SU-DHL-6 (cell line): Measurements from ENCODE around the gene MAP4K3.

Experiments
- CTCF ChIP-seq: fragments of 200-600 bp; sonication (generic); IDR thresholded peaks from one replicate; pipeline ENCODE4 v1.5.1; 2017; ENCODE audit warnings: antibody characterized with exemption, mild to moderate bottlenecking, low read length, moderate library complexity; ENCODE audit not compliant: insufficient read depth, poor library complexity, severe bottlenecking
- EZH2phosphoT487 ChIP-seq: fragments of 200-600 bp; sonication (generic), shearing (Covaris generic); conservative IDR thresholded peaks from 2 replicates; pipeline ENCODE4 v1.6.1; 2018; ENCODE audit warnings: mild to moderate bottlenecking, antibody characterized with exemption, low read length, moderate library complexity, mixed read lengths

- no peak for TF ChIP-seq CTCF
- no peak for TF ChIP-seq EZH2phosphoT487
These were observed 221.5 kb downstream of the MAP4K3 start for GRCh38 chr2:39215545-39215944.
